K562 treated with DMSO at 1 percent for 24 hours (cell line): Measurements from ENCODE around the gene SCYGR1. TPM values are rescaled to one million over a fixed set of nuclear protein-coding genes. Genes with fewer than 3 reads are reported as not detected.

ENCODE experiments used
- total RNA-seq: library from RNA; unstranded; fragments of 300-600 nt; gene quantifications from 2 replicates; pipeline ENCODE4 v1.2.3, GENCODE V29; 2022; ENCODE audit warnings: low read depth; ENCODE audit not compliant: insufficient read depth

SCYGR1 gene, protein sequence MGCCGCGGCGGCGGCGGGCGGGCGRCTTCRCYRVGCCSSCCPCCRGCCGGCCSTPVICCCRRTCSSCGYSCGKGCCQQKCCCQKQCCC
- total RNA-seq = not detected in 2 replicates

DNA sequence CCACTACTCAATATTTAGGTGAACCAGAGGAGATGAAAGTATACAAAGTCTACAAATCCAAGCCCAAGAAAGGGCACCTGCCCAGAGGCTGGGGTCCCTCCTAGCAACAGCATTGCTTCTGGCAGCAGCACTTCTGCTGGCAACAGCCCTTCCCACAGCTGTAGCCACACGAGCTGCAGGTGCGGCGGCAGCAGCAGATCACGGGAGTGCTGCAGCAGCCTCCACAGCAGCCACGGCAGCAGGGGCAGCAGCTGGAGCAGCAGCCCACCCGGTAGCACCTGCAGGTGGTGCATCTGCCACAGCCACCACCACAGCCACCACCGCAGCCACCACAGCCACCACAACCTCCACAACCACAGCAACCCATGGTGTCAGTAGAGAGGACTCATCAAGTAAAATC, at the start of gene SCYGR1:
SCYGR1 (minus strand) TSS at position 367 of the 400 bp plus-strand sequence; CDS start at position 367, 0 bp downstream.

DNA sequence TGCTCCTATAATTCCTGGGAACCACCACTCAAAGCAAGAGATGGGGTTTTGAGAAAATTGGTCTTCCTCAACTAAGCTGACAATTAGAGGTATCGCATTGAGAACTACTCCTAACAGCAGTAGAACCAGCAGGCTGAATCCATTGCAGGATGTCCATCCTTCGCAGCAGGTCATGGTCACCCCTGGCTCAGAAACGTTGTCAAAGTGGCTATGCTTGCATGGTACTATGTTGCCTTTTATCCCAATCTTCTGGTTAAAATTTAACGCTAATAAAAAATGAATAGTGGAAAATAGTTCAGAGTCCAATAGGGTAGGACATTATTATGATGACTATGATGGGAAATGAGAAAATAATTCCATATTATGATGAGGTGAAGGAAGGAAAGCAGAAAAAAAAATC, 8.7 kb downstream of the SCYGR1 start, which contains the start of gene TM4SF20:
TM4SF20 (minus strand) TSS at position 212 of the 400 bp plus-strand sequence; CDS start at position 174, 38 bp downstream.

Other genes with a start within 250 kb of the SCYGR1 start
- 0.02 TPM in 1 of 2 replicates, not detected in the other for gene COL4A4, start 223.7 kb downstream of the SCYGR1 start, total RNA-seq
- gene COL4A3, start 223.3 kb downstream of the SCYGR1 start, total RNA-seq = 0.17 TPM in 1 of 2 replicates, not detected in the other
- 24.7 and 31.0 TPM in 2 replicates for gene MFF, start 62.7 kb downstream of the SCYGR1 start, total RNA-seq
- not detected in 2 replicates for gene TM4SF20, start 8.6 kb downstream of the SCYGR1 start, total RNA-seq
- 20.6 and 23.9 TPM in 2 replicates for gene AGFG1, start 84.2 kb upstream of the SCYGR1 start, total RNA-seq
- not detected in 2 replicates for gene SCYGR2, start 210.9 kb upstream of the SCYGR1 start, total RNA-seq
- not detected in 2 replicates for gene SCYGR3, start 226.9 kb upstream of the SCYGR1 start, total RNA-seq
- gene SCYGR4, start 229.5 kb upstream of the SCYGR1 start, total RNA-seq = not detected in 2 replicates